ENCODE results near the gene FUBP3.
A peak's percentile ranks its signal among the peaks of the same experiment; 100 is the strongest.
"Not testable (repeated sequence)": the region's sequence is repeated elsewhere in the genome, so short reads cannot be mapped to it uniquely, and the experiment has no call there.

Gene FUBP3

GRCh38 chr9:130680836-130681768, 101.7 kb downstream of the FUBP3 start:
- H3K4me3 ChIP-seq (replicated peaks in 1 of 2; ENCODE audit: low read depth in 2 of 2, low read length in 2 of 2), result peak overlapping the region; percentile 41 to 57
- no peak for TF ChIP-seq CTCF (IDR thresholded peaks at IDR 0.05; ENCODE audit: low read depth, low read length)
- DNase-seq (ENCODE audit: low read depth in 2 of 2), result peak; percentile 82 to 88

GRCh38 chr9:130681769-130682420, 102.5 kb downstream of the FUBP3 start:
- peak overlapping the region; percentile 40 to 46 for H3K4me3 ChIP-seq (replicated peaks in 1 of 2; ENCODE audit: low read depth in 2 of 2, low read length in 2 of 2)
- DNase-seq (ENCODE audit: low read depth in 2 of 2), result no peak

GRCh38 chr9:130682421-130683121, 103.2 kb downstream of the FUBP3 start:
- DNase-seq (ENCODE audit: low read depth in 2 of 2), result peak; percentile 77 to 81
- no peak overlapping the region for H3K4me3 ChIP-seq (replicated peaks in 1 of 2; ENCODE audit: low read depth in 2 of 2, low read length in 2 of 2)
- TF ChIP-seq CTCF (IDR thresholded peaks at IDR 0.05; ENCODE audit: low read depth, low read length), result peak; percentile 83

More at GRCh38 chr9:130681769-130682420, 102.5 kb downstream of the FUBP3 start:
- no peak for TF ChIP-seq CTCF (IDR thresholded peaks at IDR 0.05; ENCODE audit: low read depth, low read length)

- no peak for DNase-seq (ENCODE audit: low read depth in 2 of 2)
- TF ChIP-seq CTCF (IDR thresholded peaks at IDR 0.05; ENCODE audit: low read depth, low read length), result no peak
- H3K4me3 ChIP-seq (replicated peaks in 1 of 2; ENCODE audit: low read depth in 2 of 2, low read length in 2 of 2), result no peak overlapping the region
Measured at GRCh38 chr9:130685104-130685503, 105.7 kb downstream of the FUBP3 start.

GRCh38 chr9:130685945-130686344, 106.6 kb downstream of the FUBP3 start:
- DNase-seq (ENCODE audit: low read depth in 2 of 2); H3K4me3 ChIP-seq (replicated peaks in 1 of 2; ENCODE audit: low read depth in 2 of 2, low read length in 2 of 2): not testable (repeated sequence)

DNA sequence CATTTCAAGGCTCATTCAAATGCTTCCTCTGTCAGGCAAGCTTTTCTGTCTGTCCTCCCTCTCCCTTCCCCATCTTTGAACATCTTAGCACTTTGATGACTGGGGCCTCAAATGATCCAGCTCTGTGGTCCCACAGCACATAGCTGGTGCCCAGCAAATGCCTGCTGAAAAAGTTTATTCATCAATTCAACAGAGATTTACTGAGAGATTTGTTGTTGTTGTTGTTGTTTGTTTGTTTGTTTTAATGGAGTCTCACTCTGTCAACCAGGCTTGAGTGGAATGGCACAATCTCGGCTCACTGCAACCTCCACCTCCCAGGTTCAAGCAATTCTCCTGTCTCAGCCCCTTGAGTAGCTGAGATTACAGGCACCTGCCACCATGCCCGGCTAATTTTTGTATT, 108.2 kb downstream of the FUBP3 start:
- TF ChIP-seq CTCF (IDR thresholded peaks at IDR 0.05; ENCODE audit: low read depth, low read length), result no peak
- H3K4me3 ChIP-seq (replicated peaks in 1 of 2; ENCODE audit: low read depth in 2 of 2, low read length in 2 of 2), result no peak overlapping the region
- no peak for DNase-seq (ENCODE audit: low read depth in 2 of 2)
